Transverse colon (tissue), 4 donors: Measurements from ENCODE around the gene MEAF6. TPM values are rescaled to one million over a fixed set of nuclear protein-coding genes. Genes with fewer than 3 reads are reported as not detected.

Experiments used
- DNase-seq: peaks from one replicate; pipeline ENCODE4 v3.0.0-alpha.2; 2019
- H3K27ac ChIP-seq, 4 donors: fragments of 200-600 bp; sonication (generic); 2 replicates each; pipeline ENCODE4 v1.5.1; 2016 to 2018; ENCODE audit warnings: inconsistent platforms in 4 of 4
- H3K27me3 ChIP-seq: fragments of 200-600 bp; sonication (generic); 2 replicates; pipeline ENCODE4 v1.5.1; 2017; ENCODE audit warnings: inconsistent platforms
- H3K36me3 ChIP-seq, 4 donors: fragments of 200-600 bp; sonication (generic); 2 replicates each; pipeline ENCODE4 v1.5.1; 2017 to 2019; ENCODE audit warnings: inconsistent platforms in 4 of 4
- H3K4me1 ChIP-seq, 4 donors: fragments of 200-600 bp; sonication (generic); 2 replicates each; pipeline ENCODE4 v1.5.1; 2017 to 2020; ENCODE audit warnings: inconsistent platforms in 4 of 4
- H3K4me3 ChIP-seq, 4 donors: fragments of 200-600 bp; sonication (generic); 1 replicate in 1 of 4; 2 replicates in 3 of 4; pipeline versions ENCODE4 v1.5.1 to v1.6.1; 2017 to 2019; ENCODE audit warnings: inconsistent platforms in 4 of 4
- H3K9me3 ChIP-seq, 2 donors: fragments of 200-600 bp; sonication (generic); 2 replicates each; pipeline ENCODE4 v1.5.1; 2017 to 2019; ENCODE audit warnings: inconsistent platforms in 2 of 2
- EP300 ChIP-seq: sonication (generic); formaldehyde crosslinking; IDR thresholded peaks from one replicate; pipeline ENCODE4 v1.6.1; 2017; ENCODE audit warnings: antibody characterized with exemption, low read depth
- POLR2A ChIP-seq: fragments of 450-650 bp; IDR thresholded peaks from one replicate; pipeline ENCODE4 v1.6.1; 2016; ENCODE audit warnings: antibody characterized with exemption, mild to moderate bottlenecking, moderate library complexity
- POLR2AphosphoS5 ChIP-seq, 3 donors: sonication (generic); formaldehyde crosslinking; IDR thresholded peaks; one replicate each; pipeline ENCODE4 v1.6.1; 2016; ENCODE audit warnings: antibody characterized with exemption in 3 of 3
- WGBS, 2 donors: methylation state at CpG; one replicate each; pipeline ENCODE4 v1.1.5; 2018; ENCODE audit warnings: low coverage in 1 of 2; 5-methylcytosine and 5-hydroxymethylcytosine counted together
- in situ Hi-C, 4 donors: fragments of 200-750 bp; cut with MboI; loops; one replicate each; pipeline versions ENCODE4 v1.15.0 to v1.15.1; 2017; ENCODE audit warnings: low sequenced_read_pairs in 3 of 4, low pct_ligation_motif_present in 1 of 4, low pct_unique_long_range_greater_than_20kb in 1 of 4
- intact Hi-C: fragments of 100-400 bp; cut with DNase I; formaldehyde crosslinking; loops from one replicate; pipeline ENCODE4 v1.15.1; 2023; ENCODE audit warnings: low total_unique reads
- total RNA-seq, 4 donors: library from RNA; depleted of rRNA; stranded (reverse); fragments of >200 nt; gene quantifications; one replicate each; pipeline ENCODE4 v1.1.0, GENCODE V29; 2016
- TF ChIP-seq, protein P1 (sequence below), 5 experiments: fragments of 200-600 bp in 3 of 5; fragments of 450-650 bp in 2 of 5; sonication (generic) in 3 of 5; IDR thresholded peaks; 1 replicate in 2 of 5; 2 replicates in 3 of 5; pipeline ENCODE4 v1.5.1; 2016 to 2017; ENCODE audit warnings: antibody characterized with exemption in 5 of 5, inconsistent platforms in 3 of 5, mild to moderate bottlenecking in 2 of 5, moderate library complexity in 1 of 5

MEAF6 gene
- total RNA-seq, 4 donors from 2014 or later = 8.2 to 51.9 (median 32.9) TPM

GRCh38 chr1:37480581-37481288 lies 33.8 kb downstream of the MEAF6 start:
- intact Hi-C loops = no loop called here
- in situ Hi-C loops = no loop called here
- Histone ChIP-seq H3K4me1 (peaks cover 30 to 69% (median 58%) of the 10 kb centered on the region in 4 donors), H3K27ac (peak overlapping the region; percentile 94 to 98 (median 98)), H3K4me3 (no peak overlapping the region), H3K27me3 (no peaks in the 10 kb centered on the region), H3K36me3 (peaks cover 0 to 35% (median 16%) of the 10 kb centered on the region in 4 donors), H3K9me3 (no peaks in the 10 kb centered on the region)
- 90% methylated on average over 10 of the region's 10 CpGs; no CpG with 5 or more reads in 1 of the 2 donors for WGBS, 2 donors
- TF ChIP-seq POLR2A = no peak
- TF ChIP-seq, protein P1, sequence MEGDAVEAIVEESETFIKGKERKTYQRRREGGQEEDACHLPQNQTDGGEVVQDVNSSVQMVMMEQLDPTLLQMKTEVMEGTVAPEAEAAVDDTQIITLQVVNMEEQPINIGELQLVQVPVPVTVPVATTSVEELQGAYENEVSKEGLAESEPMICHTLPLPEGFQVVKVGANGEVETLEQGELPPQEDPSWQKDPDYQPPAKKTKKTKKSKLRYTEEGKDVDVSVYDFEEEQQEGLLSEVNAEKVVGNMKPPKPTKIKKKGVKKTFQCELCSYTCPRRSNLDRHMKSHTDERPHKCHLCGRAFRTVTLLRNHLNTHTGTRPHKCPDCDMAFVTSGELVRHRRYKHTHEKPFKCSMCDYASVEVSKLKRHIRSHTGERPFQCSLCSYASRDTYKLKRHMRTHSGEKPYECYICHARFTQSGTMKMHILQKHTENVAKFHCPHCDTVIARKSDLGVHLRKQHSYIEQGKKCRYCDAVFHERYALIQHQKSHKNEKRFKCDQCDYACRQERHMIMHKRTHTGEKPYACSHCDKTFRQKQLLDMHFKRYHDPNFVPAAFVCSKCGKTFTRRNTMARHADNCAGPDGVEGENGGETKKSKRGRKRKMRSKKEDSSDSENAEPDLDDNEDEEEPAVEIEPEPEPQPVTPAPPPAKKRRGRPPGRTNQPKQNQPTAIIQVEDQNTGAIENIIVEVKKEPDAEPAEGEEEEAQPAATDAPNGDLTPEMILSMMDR (IDR thresholded peaks at IDR 0.05) = no peak
- TF ChIP-seq EP300 = no peak
- no peak for TF ChIP-seq POLR2AphosphoS5 (IDR thresholded peaks at IDR 0.05)
- no peak for DNase-seq

DNA sequence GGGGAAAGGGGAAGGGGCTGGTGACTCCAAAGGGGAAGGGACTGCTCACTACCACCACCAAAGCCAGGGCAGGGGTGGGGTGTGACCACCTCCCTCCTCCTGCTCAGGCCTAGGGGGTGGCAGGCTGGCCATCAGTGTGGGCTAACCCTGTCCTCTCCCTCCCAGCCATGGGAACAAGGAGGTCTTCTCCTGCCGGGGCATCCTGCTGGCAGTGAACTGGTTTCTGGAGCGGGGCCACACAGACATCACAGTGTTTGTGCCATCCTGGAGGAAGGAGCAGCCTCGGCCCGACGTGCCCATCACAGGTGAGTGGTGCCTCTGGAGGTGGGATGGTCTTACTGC lies 34.5 kb downstream of the MEAF6 start:
- no peak for DNase-seq
- no peaks in the 10 kb centered on the region for H3K9me3 ChIP-seq
- WGBS, 2 donors = 44% methylated on average over 5 of the region's 5 CpGs; no CpG with 5 or more reads in 1 of the 2 donors
- H3K27ac ChIP-seq = peak overlapping the region; percentile 94 to 98 (median 98)
- peaks cover 24 to 71% (median 57%) of the 10 kb centered on the region in 4 donors for H3K4me1 ChIP-seq
- intact Hi-C loops = no loop called here
- H3K36me3 ChIP-seq = peaks cover 0 to 35% (median 16%) of the 10 kb centered on the region in 4 donors
- H3K27me3 ChIP-seq = no peaks in the 10 kb centered on the region
- TF ChIP-seq, protein P1 (IDR thresholded peaks at IDR 0.05) = no peak
- TF ChIP-seq POLR2AphosphoS5 (IDR thresholded peaks at IDR 0.05) (no peak), POLR2A (no peak), EP300 (no peak)
- in situ Hi-C loops = no loop called here
- H3K4me3 ChIP-seq = peak overlapping the region in 3 of 4 donors; percentile 31 to 89 (median 80)

GRCh38 chr1:37479255-37480124 lies 35.1 kb downstream of the MEAF6 start:
- DNase-seq = peak; percentile 97
- H3K27me3 ChIP-seq = no peaks in the 10 kb centered on the region
- H3K4me1 ChIP-seq = peaks cover 24 to 64% (median 56%) of the 10 kb centered on the region in 4 donors
- no peaks in the 10 kb centered on the region for H3K9me3 ChIP-seq
- TF ChIP-seq EP300 (peak; percentile 83), POLR2AphosphoS5 (IDR thresholded peaks at IDR 0.05) (peak; percentile 78 to 90 (median 86)), POLR2A (peak; percentile 61)
- TF ChIP-seq, protein P1 (IDR thresholded peaks at IDR 0.05) = no peak
- peak overlapping the region in 3 of 4 donors; percentile 31 to 89 (median 80) for H3K4me3 ChIP-seq
- peaks cover 0 to 35% (median 16%) of the 10 kb centered on the region in 4 donors for H3K36me3 ChIP-seq
- H3K27ac ChIP-seq = peak overlapping the region; percentile 94 to 98 (median 98)
- intact Hi-C loops (no loop called here), in situ Hi-C loops (no loop called here)
- WGBS, 2 donors = 8% methylated on average over 19 of the region's 22 CpGs; no CpG with 5 or more reads in 1 of the 2 donors

GRCh38 chr1:37478890-37479254 lies 35.7 kb downstream of the MEAF6 start:
- in situ Hi-C loops = no loop called here
- 11 to 43% methylated on average over 1 to 3 of the region's 3 CpGs for WGBS, 2 donors
- intact Hi-C loops = no loop called here
- TF ChIP-seq, protein P1 (IDR thresholded peaks at IDR 0.05) = no peak
- TF ChIP-seq POLR2AphosphoS5 (IDR thresholded peaks at IDR 0.05) = no peak
- TF ChIP-seq POLR2A = no peak
- TF ChIP-seq EP300 = no peak
- DNase-seq = peak; percentile 47
- Histone ChIP-seq H3K4me3 (peak overlapping the region in 3 of 4 donors; percentile 31 to 89 (median 80)), H3K36me3 (peaks cover 0 to 32% (median 16%) of the 10 kb centered on the region in 4 donors), H3K27ac (peak overlapping the region; percentile 94 to 98 (median 98)), H3K27me3 (no peaks in the 10 kb centered on the region), H3K4me1 (peaks cover 24 to 64% (median 57%) of the 10 kb centered on the region in 4 donors), H3K9me3 (no peaks in the 10 kb centered on the region)
